OCI-LY1 (cell line): ENCODE results near the gene SKAP1.
A peak's percentile ranks its signal among the peaks of the same experiment; 100 is the strongest.

Experiments used
- H2AFZ ChIP-seq: fragments of 200-600 bp; sonication (generic), shearing (Covaris generic); 2 replicates; pipeline ENCODE4 v1.6.0; 2014; ENCODE audit warnings: antibody characterized with exemption, mild to moderate bottlenecking, low read length
- H3F3A ChIP-seq: fragments of 200-600 bp; sonication (generic), shearing (Covaris generic); 2 replicates; pipeline ENCODE4 v1.6.0; 2014; ENCODE audit warnings: mild to moderate bottlenecking, antibody characterized with exemption, low read length, moderate library complexity; ENCODE audit not compliant: insufficient read depth
- H3K27ac ChIP-seq: fragments of 200-600 bp; sonication (generic); 2 replicates; pipeline ENCODE4 v1.5.1; 2014; ENCODE audit warnings: low read length, mixed run types, mild to moderate bottlenecking, low read depth; ENCODE audit not compliant: poor library complexity, severe bottlenecking
- H3K27me3 ChIP-seq: fragments of 200-600 bp; sonication (generic); 2 replicates; pipeline ENCODE4 v1.6.0; 2014; ENCODE audit warnings: antibody characterized with exemption, mild to moderate bottlenecking, low read length, moderate library complexity; ENCODE audit not compliant: insufficient read depth
- H3K36me3 ChIP-seq: fragments of 200-600 bp; sonication (generic); 2 replicates; pipeline ENCODE4 v1.6.1; 2014; ENCODE audit warnings: mild to moderate bottlenecking, antibody characterized with exemption, low read length, moderate library complexity, mixed read lengths; ENCODE audit not compliant: insufficient read depth
- H3K4me1 ChIP-seq: fragments of 200-600 bp; sonication (generic); 2 replicates; pipeline ENCODE4 v1.5.1; 2014; ENCODE audit warnings: mild to moderate bottlenecking, low read length, moderate library complexity; ENCODE audit not compliant: insufficient read depth, severe bottlenecking
- H3K4me2 ChIP-seq: fragments of 200-600 bp; sonication (generic), shearing (Covaris generic); 2 replicates; pipeline ENCODE4 v1.6.1; 2014; ENCODE audit warnings: low read length
- H3K4me3 ChIP-seq: fragments of 200-600 bp; sonication (generic); 2 replicates; pipeline ENCODE4 v1.5.1; 2014; ENCODE audit warnings: low read length, low read depth, mild to moderate bottlenecking, mixed read lengths; ENCODE audit not compliant: poor library complexity, severe bottlenecking
- H3K79me2 ChIP-seq: fragments of 200-600 bp; shearing (Covaris generic); 2 replicates; pipeline ENCODE4 v1.6.1; 2016; ENCODE audit warnings: mixed run types, low read length, mixed read lengths; ENCODE audit not compliant: insufficient read depth
- H3K9ac ChIP-seq: fragments of 200-600 bp; sonication (generic), shearing (Covaris generic); 2 replicates; pipeline ENCODE4 v1.6.1; 2014; ENCODE audit warnings: mild to moderate bottlenecking, low read length, mixed read lengths
- H3K9me2 ChIP-seq: fragments of 200-600 bp; sonication (generic), shearing (Covaris generic); 2 replicates; pipeline ENCODE4 v1.6.1; 2014; ENCODE audit warnings: low read depth, mild to moderate bottlenecking, low read length, mixed read lengths
- H3K9me3 ChIP-seq: fragments of 200-600 bp; shearing (Covaris generic); 2 replicates; pipeline ENCODE4 v1.6.1; 2014; ENCODE audit warnings: low read length, mixed read lengths
- H4K20me1 ChIP-seq: fragments of 200-600 bp; sonication (generic), shearing (Covaris generic); 2 replicates; pipeline ENCODE4 v1.6.0; 2016; ENCODE audit warnings: mild to moderate bottlenecking, low read length; ENCODE audit not compliant: insufficient read depth
- EZH2 ChIP-seq: fragments of 200-600 bp; sonication (generic), shearing (Covaris generic); IDR thresholded peaks from 2 replicates; pipeline ENCODE4 v1.8.0; 2017; ENCODE audit warnings: borderline replicate concordance, mixed run types, mild to moderate bottlenecking, antibody characterized with exemption, low read length, moderate library complexity, mixed read lengths
- TF ChIP-seq, protein P1 (sequence below): fragments of 200-600 bp; sonication (generic), shearing (Covaris generic); IDR thresholded peaks from 2 replicates; pipeline ENCODE4 v1.5.1; 2017; ENCODE audit warnings: mild to moderate bottlenecking, antibody characterized with exemption, low read length, moderate library complexity, mixed read lengths

Gene SKAP1

DNA sequence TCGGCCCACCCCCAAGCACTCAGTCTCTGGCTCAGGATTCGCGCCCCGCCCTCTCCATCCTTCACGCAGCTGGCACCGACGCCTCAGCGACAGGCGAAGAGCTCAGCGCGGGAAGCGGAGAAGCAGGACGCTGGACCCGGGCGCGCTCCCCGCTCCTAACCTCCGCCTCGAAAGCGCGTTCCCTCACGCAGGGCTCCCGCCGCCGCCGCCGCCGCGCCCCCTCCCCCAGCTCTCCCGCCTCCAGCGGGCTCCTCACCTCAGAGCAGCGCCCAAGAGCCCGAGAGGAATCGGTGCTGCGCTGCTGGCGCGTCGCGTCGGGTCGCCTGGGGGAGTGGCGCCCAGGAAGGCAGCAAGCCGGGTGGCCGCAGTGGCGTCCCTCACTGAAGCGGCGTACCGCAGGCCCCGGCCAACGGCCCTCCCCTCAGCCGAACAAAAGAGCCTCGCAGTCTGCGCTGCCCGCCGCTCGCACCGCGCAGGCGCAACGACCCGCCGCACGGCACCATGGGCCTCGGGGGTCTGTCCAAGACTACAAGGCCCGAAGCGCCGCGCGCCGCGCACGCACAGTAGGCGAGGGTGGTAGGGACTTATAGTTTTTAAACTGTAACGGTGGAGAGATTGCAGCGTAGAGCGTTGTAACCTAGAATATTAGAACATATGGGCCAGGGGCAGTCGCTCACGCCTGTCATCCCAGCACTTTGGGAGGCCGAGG is 328.8 kb downstream of the SKAP1 start, which contains the start of gene CBX1:
Gene CBX1, minus strand, starts transcription at position 467 of the 709 bp plus-strand sequence. CDS start 24,474 bp downstream, outside the sequence.
- H3K27me3 ChIP-seq = no peaks in the 10 kb centered on the region
- peak within 1 kb of the TSS; percentile 78 for H3K4me2 ChIP-seq
- H4K20me1 ChIP-seq = no peaks in the 10 kb centered on the region
- H3K79me2 ChIP-seq = peaks cover 17% of the 10 kb centered on the region
- H3F3A ChIP-seq = no peaks in the 10 kb centered on the region
- H3K36me3 ChIP-seq = no peaks in the 10 kb centered on the region
- H3K9ac ChIP-seq = peak within 1 kb of the TSS; percentile 65
- peaks cover 3% of the 10 kb centered on the region for H3K9me3 ChIP-seq
- TF ChIP-seq, protein P1, sequence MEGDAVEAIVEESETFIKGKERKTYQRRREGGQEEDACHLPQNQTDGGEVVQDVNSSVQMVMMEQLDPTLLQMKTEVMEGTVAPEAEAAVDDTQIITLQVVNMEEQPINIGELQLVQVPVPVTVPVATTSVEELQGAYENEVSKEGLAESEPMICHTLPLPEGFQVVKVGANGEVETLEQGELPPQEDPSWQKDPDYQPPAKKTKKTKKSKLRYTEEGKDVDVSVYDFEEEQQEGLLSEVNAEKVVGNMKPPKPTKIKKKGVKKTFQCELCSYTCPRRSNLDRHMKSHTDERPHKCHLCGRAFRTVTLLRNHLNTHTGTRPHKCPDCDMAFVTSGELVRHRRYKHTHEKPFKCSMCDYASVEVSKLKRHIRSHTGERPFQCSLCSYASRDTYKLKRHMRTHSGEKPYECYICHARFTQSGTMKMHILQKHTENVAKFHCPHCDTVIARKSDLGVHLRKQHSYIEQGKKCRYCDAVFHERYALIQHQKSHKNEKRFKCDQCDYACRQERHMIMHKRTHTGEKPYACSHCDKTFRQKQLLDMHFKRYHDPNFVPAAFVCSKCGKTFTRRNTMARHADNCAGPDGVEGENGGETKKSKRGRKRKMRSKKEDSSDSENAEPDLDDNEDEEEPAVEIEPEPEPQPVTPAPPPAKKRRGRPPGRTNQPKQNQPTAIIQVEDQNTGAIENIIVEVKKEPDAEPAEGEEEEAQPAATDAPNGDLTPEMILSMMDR = no peak
- no peak for TF ChIP-seq EZH2
- peak within 1 kb of the TSS; percentile 75 for H3K4me3 ChIP-seq
- H3K4me1 ChIP-seq = peaks cover 21% of the 10 kb centered on the region
- no peaks in the 10 kb centered on the region for H3K9me2 ChIP-seq
- H2AFZ ChIP-seq = no peak within 1 kb of the TSS
- H3K27ac ChIP-seq = peak within 1 kb of the TSS; percentile 47

GRCh38 chr17:48100591-48101011 is 329.4 kb downstream of the SKAP1 start:
- Histone ChIP-seq H4K20me1 (no peaks in the 10 kb centered on the region), H3F3A (no peaks in the 10 kb centered on the region), H3K4me1 (peaks cover 21% of the 10 kb centered on the region), H3K9me3 (peaks cover 3% of the 10 kb centered on the region), H3K36me3 (no peaks in the 10 kb centered on the region), H3K9me2 (no peaks in the 10 kb centered on the region), H2AFZ (no peak overlapping the region), H3K27ac (no peak overlapping the region), H3K4me3 (peak overlapping the region; percentile 75), H3K4me2 (peak overlapping the region; percentile 78), H3K27me3 (no peaks in the 10 kb centered on the region), H3K9ac (peak overlapping the region; percentile 65), H3K79me2 (peaks cover 20% of the 10 kb centered on the region)
- TF ChIP-seq EZH2 = no peak
- TF ChIP-seq, protein P1 = no peak

GRCh38 chr17:48100160-48100559 is 329.9 kb downstream of the SKAP1 start:
- H3K9ac ChIP-seq = peak overlapping the region; percentile 65
- H3F3A ChIP-seq = no peaks in the 10 kb centered on the region
- no peak overlapping the region for H2AFZ ChIP-seq
- H3K9me2 ChIP-seq = no peaks in the 10 kb centered on the region
- no peak overlapping the region for H3K27ac ChIP-seq
- H3K4me1 ChIP-seq = peaks cover 21% of the 10 kb centered on the region
- H3K27me3 ChIP-seq = no peaks in the 10 kb centered on the region
- peaks cover 3% of the 10 kb centered on the region for H3K9me3 ChIP-seq
- peaks cover 20% of the 10 kb centered on the region for H3K79me2 ChIP-seq
- no peaks in the 10 kb centered on the region for H4K20me1 ChIP-seq
- TF ChIP-seq EZH2 = no peak
- TF ChIP-seq, protein P1 = no peak
- H3K36me3 ChIP-seq = no peaks in the 10 kb centered on the region; the same call in 1 of the 2 replicates
- peak overlapping the region; percentile 75 for H3K4me3 ChIP-seq
- peak overlapping the region; percentile 78 for H3K4me2 ChIP-seq
